CD4-positive, CD25-positive, alpha-beta regulatory T cell (primary cell): ENCODE data around the gene PREX1. TPM values are rescaled to one million over a fixed set of nuclear protein-coding genes. Genes with fewer than 3 reads are reported as not detected.

Experiments
- ATAC-seq, 2 donors: fragments of 150-1000 bp; cut with Tn5 transposase; one replicate each; pipeline ENCODE4 v1.10.0; 2021; ENCODE audit warnings: low read depth in 2 of 2, moderate number of reproducible peaks in 2 of 2, moderate library complexity in 1 of 2
- DNase-seq, 3 donors: peaks; one replicate each; pipeline versions ENCODE4 v3.0.0 to v3.0.0-alpha.2; 2012 to 2022; ENCODE audit warnings: mixed read lengths in 1 of 3
- H3K27ac ChIP-seq: one replicate; pipeline ENCODE4 v1.7.0; 2013; ENCODE audit warnings: mild to moderate bottlenecking, low read length; ENCODE audit not compliant: insufficient read depth, poor library complexity, severe bottlenecking
- H3K27me3 ChIP-seq: one replicate; pipeline ENCODE4 v1.7.0; 2013; ENCODE audit warnings: low read length; ENCODE audit not compliant: control insufficient read depth, insufficient read depth
- H3K36me3 ChIP-seq: one replicate; pipeline ENCODE4 v1.7.0; 2013; ENCODE audit warnings: mild to moderate bottlenecking, low read length, moderate library complexity; ENCODE audit not compliant: control insufficient read depth, insufficient read depth
- H3K4me1 ChIP-seq: 2 replicates; pipeline ENCODE4 v1.7.0; 2013; ENCODE audit warnings: mild to moderate bottlenecking, low read length; ENCODE audit not compliant: insufficient read depth, control insufficient read depth, poor library complexity, severe bottlenecking
- H3K4me3 ChIP-seq: one replicate; pipeline ENCODE4 v1.7.0; 2013; ENCODE audit warnings: low read depth, mild to moderate bottlenecking, low read length, moderate library complexity
- H3K9me3 ChIP-seq, 2 experiments: 1 replicate in 1 of 2; 2 replicates in 1 of 2; pipeline ENCODE4 v1.7.0; 2013; ENCODE audit warnings: low read length in 2 of 2, mild to moderate bottlenecking in 1 of 2, moderate library complexity in 1 of 2; ENCODE audit not compliant: control insufficient read depth in 2 of 2
- H3K27ac Mint-ChIP-seq, 3 donors: one replicate each; pipeline ENCODE4 v1.8.0; 2020 to 2022; ENCODE audit warnings: mild to moderate bottlenecking in 3 of 3, mixed read lengths in 3 of 3, moderate library complexity in 2 of 3
- H3K27me3 Mint-ChIP-seq: one replicate; pipeline ENCODE4 v1.8.0; 2022; ENCODE audit warnings: mild to moderate bottlenecking, mixed read lengths
- H3K36me3 Mint-ChIP-seq: one replicate; pipeline ENCODE4 v1.8.0; 2020; ENCODE audit warnings: mixed read lengths
- H3K4me1 Mint-ChIP-seq, 4 donors: one replicate each; pipeline ENCODE4 v1.8.0; 2020 to 2022; ENCODE audit warnings: mixed read lengths in 4 of 4, mild to moderate bottlenecking in 1 of 4
- H3K4me3 Mint-ChIP-seq, 4 donors: one replicate each; pipeline ENCODE4 v1.8.0; 2020 to 2022; ENCODE audit warnings: mild to moderate bottlenecking in 4 of 4, mixed read lengths in 4 of 4, moderate library complexity in 3 of 4
- H3K9me3 Mint-ChIP-seq, 7 donors: one replicate each; pipeline ENCODE4 v1.8.0; 2020 to 2022; ENCODE audit warnings: mixed read lengths in 7 of 7, mild to moderate bottlenecking in 3 of 7, moderate library complexity in 2 of 7
- polyA plus RNA-seq, 4 donors: library from polyadenylated mRNA; unstranded; fragments of 300-500 nt; fragmentation: Illumina TruSeq; gene quantifications; one replicate each; pipeline ENCODE4 v1.2.3, GENCODE V29; 2021
- total RNA-seq: library from RNA; stranded (reverse); gene quantifications from one replicate; pipeline ENCODE4 v1.2.3, GENCODE V29; 2022

The PREX1 gene
- total and polyA plus RNA-seq, 5 donors from 2014 or later = 40.8 to 264 (median 57.0) TPM

DNA sequence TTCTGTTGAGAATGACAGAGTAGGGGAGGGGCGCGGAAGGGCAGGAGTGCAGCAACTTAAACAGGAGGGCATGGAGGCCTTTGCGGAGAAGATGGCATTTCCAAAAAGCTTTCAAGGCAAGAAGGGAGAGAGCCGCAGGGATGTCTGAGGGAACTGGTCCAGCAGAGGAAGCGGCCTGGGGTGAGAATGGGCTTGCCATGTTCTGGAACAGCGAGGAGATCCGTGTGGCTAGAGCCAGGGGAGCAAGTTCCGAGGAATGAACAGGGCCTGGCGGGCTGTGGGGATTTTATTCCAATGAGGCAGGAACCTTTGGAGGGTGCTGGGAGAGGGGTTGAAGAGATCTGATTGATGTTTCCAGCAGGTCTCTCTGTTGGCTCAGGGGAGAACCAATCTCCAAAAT, 86.1 kb downstream of the PREX1 start:
- no peaks in the 10 kb centered on the region for H3K27me3 ChIP-seq
- Mint-ChIP-seq H3K27me3 (no peaks in the 10 kb centered on the region), H3K4me3 (no peak overlapping the region), H3K27ac (peak overlapping the region in 1 of 3 donors; percentile 27), H3K36me3 (peaks cover 49% of the 10 kb centered on the region), H3K4me1 (peaks cover 18 to 60% (median 40%) of the 10 kb centered on the region in 4 donors), H3K9me3 (no peaks in the 10 kb centered on the region)
- ATAC-seq (no peak), DNase-seq (no peak)
- H3K4me3 ChIP-seq = no peak overlapping the region
- H3K36me3 ChIP-seq = peaks cover 82% of the 10 kb centered on the region
- H3K9me3 ChIP-seq = no peaks in the 10 kb centered on the region
- peaks cover 34% of the 10 kb centered on the region for H3K4me1 ChIP-seq
- no peak overlapping the region for H3K27ac ChIP-seq

DNA sequence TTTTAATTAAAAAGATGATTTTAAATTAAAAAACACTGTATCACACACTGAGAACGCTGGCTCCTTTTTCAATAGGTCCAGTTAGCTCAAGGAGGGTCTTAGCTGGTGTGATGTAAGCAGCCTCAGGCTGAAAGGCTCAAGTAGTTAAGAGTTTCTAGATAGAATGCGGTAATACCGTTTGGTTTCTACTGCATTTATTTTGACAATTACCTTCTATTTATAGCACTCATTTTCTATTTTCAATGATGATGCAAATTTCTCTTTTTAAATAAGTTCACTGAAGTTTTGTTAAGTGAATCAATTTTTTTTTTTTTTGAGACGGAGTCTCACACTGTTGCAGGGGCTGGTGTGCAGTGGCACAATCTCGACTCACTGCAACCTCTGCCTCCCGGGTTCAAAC, 87.1 kb downstream of the PREX1 start:
- H3K36me3 ChIP-seq = peaks cover 92% of the 10 kb centered on the region
- peaks cover 34% of the 10 kb centered on the region for H3K4me1 ChIP-seq
- no peaks in the 10 kb centered on the region for H3K27me3 Mint-ChIP-seq
- H3K27ac ChIP-seq = no peak overlapping the region
- no peaks in the 10 kb centered on the region for H3K27me3 ChIP-seq
- H3K27ac Mint-ChIP-seq = peak overlapping the region in 1 of 3 donors; percentile 47
- no peaks in the 10 kb centered on the region for H3K9me3 ChIP-seq
- no peak for ATAC-seq
- H3K4me1 Mint-ChIP-seq = peaks cover 18 to 64% (median 48%) of the 10 kb centered on the region in 4 donors
- no peak overlapping the region for H3K4me3 Mint-ChIP-seq
- no peak overlapping the region for H3K4me3 ChIP-seq
- no peak for DNase-seq
- H3K36me3 Mint-ChIP-seq = peaks cover 45% of the 10 kb centered on the region
- H3K9me3 Mint-ChIP-seq = no peaks in the 10 kb centered on the region

DNA sequence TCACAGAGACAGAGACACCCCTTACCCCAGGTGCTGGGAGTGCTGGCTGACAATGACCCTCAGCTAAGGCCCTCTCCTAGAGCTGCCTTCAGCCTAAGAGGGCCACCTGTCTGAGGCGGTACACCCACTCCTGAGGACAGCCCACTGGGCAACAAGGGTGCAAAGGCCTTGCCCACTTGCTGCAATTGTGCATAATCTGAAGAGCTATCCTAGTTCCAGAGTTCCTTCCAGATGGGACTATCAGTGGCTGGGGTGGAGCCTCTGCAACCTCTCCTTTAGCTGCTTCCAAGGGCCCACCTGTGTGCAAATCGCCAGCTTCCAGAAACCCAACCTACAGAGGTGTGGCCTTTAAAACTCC, 87.5 kb downstream of the PREX1 start:
- peaks cover 91% of the 10 kb centered on the region for H3K36me3 ChIP-seq
- no peak for ATAC-seq
- no peaks in the 10 kb centered on the region for H3K9me3 Mint-ChIP-seq

DNA sequence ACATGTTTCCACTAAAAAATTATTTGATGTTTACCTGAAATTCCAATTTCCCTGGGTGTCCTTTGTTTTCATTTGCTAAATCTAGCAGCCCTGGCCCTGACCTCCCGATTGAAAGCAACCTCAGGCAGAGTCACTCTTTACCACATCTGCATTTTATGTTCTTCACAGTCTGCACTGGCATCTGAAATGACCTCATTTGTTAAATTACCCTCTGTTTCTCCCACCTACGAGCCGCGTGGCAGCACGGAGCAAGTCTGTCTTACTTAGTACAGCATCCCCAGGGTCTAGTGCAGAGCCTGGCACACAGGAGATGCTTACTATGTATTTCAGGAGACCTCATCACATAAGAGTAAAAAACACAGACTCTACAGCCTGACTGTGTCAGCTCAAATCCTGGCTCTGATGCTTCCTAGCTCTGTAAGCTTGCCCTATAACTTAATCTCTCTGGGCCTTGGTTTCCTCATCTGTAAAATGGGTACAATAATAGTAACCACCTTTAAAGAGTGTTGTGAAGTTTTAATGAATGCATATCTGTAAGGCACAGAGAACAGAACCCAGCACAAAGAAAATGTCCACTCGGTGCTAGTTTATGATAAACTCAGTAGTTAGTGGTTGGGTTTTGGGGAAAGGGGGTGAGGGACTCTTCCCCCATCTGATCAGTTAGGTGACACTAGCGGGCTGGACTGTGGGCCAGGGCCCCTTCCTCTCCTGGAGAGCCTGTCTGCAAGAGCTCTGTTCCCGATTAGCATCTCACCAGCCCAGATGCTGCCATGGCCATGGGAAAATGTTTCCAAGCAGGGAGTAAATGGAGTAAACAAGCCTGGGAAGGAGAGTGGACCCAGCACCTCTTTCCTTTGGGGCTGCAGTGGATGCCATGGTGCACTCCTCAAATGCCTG, 88.2 kb downstream of the PREX1 start:
- Mint-ChIP-seq H3K36me3 (peaks cover 40% of the 10 kb centered on the region), H3K27ac (peak overlapping the region; percentile 47 to 80 (median 52)), H3K4me1 (peaks cover 18 to 59% (median 45%) of the 10 kb centered on the region in 4 donors), H3K27me3 (no peaks in the 10 kb centered on the region), H3K9me3 (no peaks in the 10 kb centered on the region), H3K4me3 (peak overlapping the region in 2 of 4 donors; percentile 41 to 42)
- no peaks in the 10 kb centered on the region for H3K9me3 ChIP-seq
- peaks cover 91% of the 10 kb centered on the region for H3K36me3 ChIP-seq
- H3K27me3 ChIP-seq = no peaks in the 10 kb centered on the region
- peaks cover 34% of the 10 kb centered on the region for H3K4me1 ChIP-seq
- peak in 1 of 3 donors; percentile 41 for DNase-seq
- no peak overlapping the region for H3K4me3 ChIP-seq
- no peak overlapping the region for H3K27ac ChIP-seq
- peak in 1 of 2 donors; percentile 39 for ATAC-seq

More for the DNA sequence above, 87.5 kb downstream of the PREX1 start:
- no peak for DNase-seq
- Histone ChIP-seq H3K27me3 (no peaks in the 10 kb centered on the region), H3K27ac (no peak overlapping the region), H3K4me3 (no peak overlapping the region), H3K4me1 (peaks cover 34% of the 10 kb centered on the region), H3K9me3 (no peaks in the 10 kb centered on the region)
- Mint-ChIP-seq H3K27me3 (no peaks in the 10 kb centered on the region), H3K27ac (peak overlapping the region in 2 of 3 donors; percentile 47 to 71), H3K36me3 (peaks cover 41% of the 10 kb centered on the region), H3K4me3 (no peak overlapping the region), H3K4me1 (peaks cover 18 to 60% (median 44%) of the 10 kb centered on the region in 4 donors)

DNA sequence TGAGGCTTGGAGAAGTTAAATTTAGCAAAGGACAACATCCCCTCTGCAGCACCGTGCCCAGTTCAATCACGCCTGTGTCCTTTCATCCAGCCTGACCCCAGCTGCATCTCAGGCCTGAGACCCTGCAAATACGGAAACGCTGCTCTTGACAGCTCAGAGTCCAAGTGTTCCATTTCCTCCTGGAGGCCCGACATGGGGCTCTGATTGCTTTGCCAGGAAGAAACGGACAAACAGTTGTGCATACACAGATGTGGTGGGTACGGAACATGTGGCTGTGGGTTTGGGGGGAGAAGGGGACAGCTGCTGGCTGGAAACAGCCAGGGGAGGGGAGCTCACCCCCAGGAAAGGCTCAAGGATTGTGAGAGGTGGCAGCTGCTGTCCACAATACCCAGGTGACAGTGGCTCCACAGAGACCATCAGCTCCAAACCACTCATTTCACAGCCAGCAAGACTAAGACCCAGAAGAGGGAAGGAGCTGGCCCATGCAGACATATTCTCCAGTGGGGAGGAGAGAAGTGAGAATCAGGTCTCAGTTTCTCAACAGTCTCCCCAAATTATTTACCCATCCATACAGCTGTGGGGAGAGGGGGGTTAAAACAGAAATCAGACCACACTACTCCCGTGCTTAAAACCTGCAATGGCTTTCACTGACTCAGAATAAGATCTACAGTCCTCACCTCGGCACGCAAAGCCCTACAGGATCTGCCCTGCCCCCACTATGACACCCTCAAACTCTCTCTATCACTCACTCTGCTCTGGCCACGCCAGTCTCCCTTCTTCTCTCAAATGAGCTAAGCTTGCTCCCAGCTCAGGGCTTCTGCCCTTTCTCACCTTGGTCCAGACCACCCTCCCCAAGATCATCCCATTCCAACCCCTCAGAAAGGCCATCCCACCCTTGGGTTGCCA, 89.1 kb downstream of the PREX1 start:
- Histone ChIP-seq H3K27ac (peak overlapping the region; percentile 31), H3K9me3 (no peaks in the 10 kb centered on the region), H3K4me1 (peaks cover 34% of the 10 kb centered on the region), H3K36me3 (peaks cover 91% of the 10 kb centered on the region), H3K4me3 (no peak overlapping the region), H3K27me3 (no peaks in the 10 kb centered on the region)
- Mint-ChIP-seq H3K36me3 (peaks cover 32% of the 10 kb centered on the region), H3K9me3 (no peaks in the 10 kb centered on the region), H3K4me1 (peaks cover 18 to 56% (median 43%) of the 10 kb centered on the region in 4 donors), H3K27ac (peak overlapping the region; percentile 47 to 87 (median 63)), H3K4me3 (peak overlapping the region in 3 of 4 donors; percentile 4 to 41 (median 6)), H3K27me3 (no peaks in the 10 kb centered on the region)
- peak in 1 of 3 donors; percentile 87 for DNase-seq
- peak; percentile 64 to 68 for ATAC-seq

DNA sequence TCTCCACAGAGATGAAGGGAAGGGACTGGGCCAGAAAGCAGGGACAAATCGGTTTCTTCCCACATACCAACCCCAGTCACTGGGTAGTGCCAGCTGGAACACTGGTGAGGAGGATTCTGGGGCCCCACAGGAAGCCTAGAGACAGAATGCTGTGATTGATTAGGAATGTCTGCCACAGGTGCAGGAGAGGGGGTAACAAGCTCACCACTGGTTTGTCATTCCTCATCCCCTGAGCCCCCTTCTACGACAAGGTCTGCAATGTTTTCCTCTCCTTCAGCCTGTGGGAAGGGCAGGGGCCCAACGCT, 89.8 kb downstream of the PREX1 start:
- H3K27me3 Mint-ChIP-seq = no peaks in the 10 kb centered on the region
- H3K27ac Mint-ChIP-seq = peak overlapping the region; percentile 46 to 82 (median 47)
- Histone ChIP-seq H3K36me3 (peaks cover 91% of the 10 kb centered on the region), H3K9me3 (no peaks in the 10 kb centered on the region), H3K4me3 (no peak overlapping the region), H3K27ac (peak overlapping the region; percentile 31), H3K4me1 (peaks cover 34% of the 10 kb centered on the region), H3K27me3 (no peaks in the 10 kb centered on the region)
- no peak for DNase-seq
- peaks cover 18 to 53% (median 42%) of the 10 kb centered on the region in 4 donors for H3K4me1 Mint-ChIP-seq
- H3K4me3 Mint-ChIP-seq = peak overlapping the region in 1 of 4 donors; percentile 41
- ATAC-seq = no peak
- H3K36me3 Mint-ChIP-seq = peaks cover 32% of the 10 kb centered on the region
- no peaks in the 10 kb centered on the region for H3K9me3 Mint-ChIP-seq

DNA sequence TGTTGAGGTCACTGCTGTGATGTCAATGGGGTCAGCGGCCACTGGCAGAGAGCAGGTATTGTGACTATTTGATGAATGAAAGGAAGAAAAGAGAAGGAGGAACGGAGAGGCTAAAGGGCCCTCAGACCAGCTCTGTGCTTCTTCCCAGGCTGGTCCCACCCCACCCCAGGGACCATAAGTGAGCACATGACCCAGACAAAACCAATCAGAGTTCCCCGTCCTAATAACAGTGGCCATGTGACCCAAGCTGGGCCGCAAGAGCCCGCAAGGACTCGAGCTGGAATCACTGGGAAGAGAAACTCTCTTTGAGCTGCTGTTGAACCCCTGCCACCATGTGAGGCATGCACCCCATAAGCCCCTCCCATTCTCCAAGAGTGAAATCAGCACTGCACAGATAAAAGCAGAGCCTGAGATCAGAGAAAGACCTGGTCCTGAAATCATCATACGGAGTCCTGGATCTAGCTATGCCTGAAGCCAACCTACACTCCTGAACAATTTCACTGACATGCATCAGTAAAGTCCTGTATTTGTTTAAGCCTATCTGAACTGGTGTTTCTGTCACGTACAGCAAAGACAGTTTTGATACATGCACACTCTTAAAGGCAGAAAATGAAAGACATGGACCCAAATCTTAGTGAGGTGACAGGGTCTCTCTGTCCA, 90.2 kb downstream of the PREX1 start:
- Mint-ChIP-seq H3K9me3 (no peaks in the 10 kb centered on the region), H3K4me3 (no peak overlapping the region), H3K27ac (peak overlapping the region; percentile 15 to 82 (median 47)), H3K36me3 (peaks cover 35% of the 10 kb centered on the region), H3K27me3 (no peaks in the 10 kb centered on the region), H3K4me1 (peaks cover 18 to 54% (median 42%) of the 10 kb centered on the region in 4 donors)
- Histone ChIP-seq H3K4me1 (peaks cover 34% of the 10 kb centered on the region), H3K9me3 (no peaks in the 10 kb centered on the region), H3K4me3 (no peak overlapping the region), H3K27me3 (no peaks in the 10 kb centered on the region), H3K36me3 (peaks cover 91% of the 10 kb centered on the region), H3K27ac (peak overlapping the region; percentile 31)
- DNase-seq (no peak), ATAC-seq (no peak)
